GM03348 (cell line): ENCODE results near the gene CABCOCO1.
"Not testable (repeated sequence)": the region's sequence is repeated elsewhere in the genome, so short reads cannot be mapped to it uniquely, and the experiment has no call there.

Experiments
- DNase-seq: peaks from one replicate; pipeline ENCODE4 v3.0.0; 2012; ENCODE audit warnings: low spot score

The CABCOCO1 gene

GRCh38 chr10:61642676-61643075 lies 20.1 kb upstream of the CABCOCO1 start:
- DNase-seq = peak; percentile 47

DNA sequence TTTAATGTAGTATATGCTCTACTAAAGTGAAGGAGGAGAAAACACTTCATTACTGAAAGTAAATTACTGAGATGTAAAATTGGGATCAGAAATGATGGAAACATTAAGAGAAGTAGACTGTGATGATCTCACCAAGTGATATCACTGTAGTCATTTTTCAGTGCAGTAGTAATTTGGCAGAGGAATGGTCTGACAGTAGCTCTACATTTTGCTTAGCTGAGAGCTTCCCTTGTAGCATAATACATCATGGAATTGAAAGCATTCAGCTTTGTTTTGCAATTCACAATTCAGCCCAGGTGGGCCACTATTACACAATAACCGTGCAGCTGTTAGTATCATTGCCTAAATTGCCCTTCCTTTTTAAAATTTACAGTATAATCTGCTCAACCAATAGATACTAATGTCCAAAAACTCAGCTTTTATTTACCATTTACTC lies 19.4 kb upstream of the CABCOCO1 start:
- DNase-seq = peak; percentile 24

GRCh38 chr10:61653699-61654098 lies 9.0 kb upstream of the CABCOCO1 start:
- DNase-seq = no peak

GRCh38 chr10:61655335-61655851 lies 7.3 kb upstream of the CABCOCO1 start:
- no peak for DNase-seq

- DNase-seq = no peak
Measured at GRCh38 chr10:61663466-61663865, 737 bp downstream of the CABCOCO1 start.

- no peak for DNase-seq
Measured at GRCh38 chr10:61664985-61665384, 2.3 kb downstream of the CABCOCO1 start.

DNA sequence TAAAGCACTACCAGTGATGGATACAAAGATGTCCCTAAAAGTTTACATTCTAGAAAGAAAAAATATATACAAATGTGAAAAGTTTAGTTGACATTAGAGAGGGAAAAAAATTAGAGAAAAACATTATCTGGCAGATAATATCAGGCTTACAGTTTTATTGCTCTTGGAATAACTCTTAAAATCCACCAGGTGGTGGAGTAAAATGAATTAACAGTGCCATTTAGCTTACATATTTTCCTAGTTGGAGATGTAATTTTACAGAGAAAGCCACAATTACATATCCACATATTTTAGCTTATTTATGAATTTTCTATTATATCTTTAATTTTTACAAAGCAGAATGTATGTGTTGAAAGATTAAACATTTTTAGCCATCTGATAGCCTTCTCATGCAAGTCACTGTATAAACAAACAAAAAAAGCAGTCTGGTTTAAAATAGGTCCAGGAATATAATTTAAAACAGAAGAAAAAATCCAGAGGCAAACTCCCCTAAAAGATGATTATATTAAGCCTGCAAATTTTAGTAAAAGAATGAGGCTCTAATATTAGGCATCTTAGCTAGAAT lies 6.5 kb downstream of the CABCOCO1 start:
- no peak for DNase-seq

DNA sequence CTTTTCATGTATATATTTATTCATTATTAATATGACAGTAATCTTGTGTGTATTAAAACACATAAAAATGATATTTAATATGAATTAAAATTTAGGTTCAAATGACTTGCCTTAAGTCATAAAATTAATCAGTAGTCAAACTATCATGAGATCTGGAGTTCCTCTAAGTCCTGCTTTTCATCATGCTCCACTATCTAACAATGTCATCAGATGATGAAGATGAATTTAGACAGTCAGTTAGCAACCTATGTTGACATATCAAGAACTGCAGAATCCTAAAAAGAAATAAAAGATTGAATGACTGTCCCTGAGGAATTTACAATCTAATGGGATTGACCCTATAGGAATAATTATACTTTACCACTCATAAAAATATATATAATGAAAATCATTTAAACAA lies 7.1 kb downstream of the CABCOCO1 start:
- no peak for DNase-seq

- no peak for DNase-seq
Measured at GRCh38 chr10:61673360-61673759, 10.6 kb downstream of the CABCOCO1 start.

- DNase-seq = no peak
Measured at GRCh38 chr10:61682323-61682722, 19.6 kb downstream of the CABCOCO1 start.

GRCh38 chr10:61683319-61683718 lies 20.6 kb downstream of the CABCOCO1 start:
- DNase-seq = no peak

DNA sequence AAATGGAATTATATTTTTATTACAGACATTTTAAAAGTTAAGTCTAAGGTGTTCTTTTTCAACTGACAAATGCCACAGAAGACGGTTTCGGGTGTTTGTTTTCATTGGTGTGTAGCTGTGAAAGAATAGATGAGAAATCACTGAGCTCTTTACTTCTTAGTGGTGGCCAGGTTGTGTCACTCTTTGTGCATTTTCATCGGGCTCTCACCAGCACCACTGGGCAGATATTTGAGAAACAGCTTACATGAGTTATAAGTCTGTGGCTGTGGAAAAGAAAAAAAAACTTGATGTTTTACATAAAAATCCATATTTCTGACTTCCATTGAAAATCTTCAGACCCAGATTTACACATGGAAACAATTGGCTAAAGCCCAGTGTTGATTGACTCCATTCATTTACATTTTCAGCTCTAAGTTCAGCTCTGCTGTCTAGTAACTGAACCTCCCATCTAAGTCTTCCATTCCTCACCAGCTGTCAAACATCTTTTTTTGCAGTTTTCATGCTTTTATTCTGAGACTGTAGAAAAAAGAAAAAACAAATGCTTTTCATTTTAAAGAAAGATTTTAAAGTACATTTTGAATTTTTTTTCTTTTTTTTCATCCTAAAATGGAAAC lies 22.3 kb downstream of the CABCOCO1 start:
- no peak for DNase-seq

DNA sequence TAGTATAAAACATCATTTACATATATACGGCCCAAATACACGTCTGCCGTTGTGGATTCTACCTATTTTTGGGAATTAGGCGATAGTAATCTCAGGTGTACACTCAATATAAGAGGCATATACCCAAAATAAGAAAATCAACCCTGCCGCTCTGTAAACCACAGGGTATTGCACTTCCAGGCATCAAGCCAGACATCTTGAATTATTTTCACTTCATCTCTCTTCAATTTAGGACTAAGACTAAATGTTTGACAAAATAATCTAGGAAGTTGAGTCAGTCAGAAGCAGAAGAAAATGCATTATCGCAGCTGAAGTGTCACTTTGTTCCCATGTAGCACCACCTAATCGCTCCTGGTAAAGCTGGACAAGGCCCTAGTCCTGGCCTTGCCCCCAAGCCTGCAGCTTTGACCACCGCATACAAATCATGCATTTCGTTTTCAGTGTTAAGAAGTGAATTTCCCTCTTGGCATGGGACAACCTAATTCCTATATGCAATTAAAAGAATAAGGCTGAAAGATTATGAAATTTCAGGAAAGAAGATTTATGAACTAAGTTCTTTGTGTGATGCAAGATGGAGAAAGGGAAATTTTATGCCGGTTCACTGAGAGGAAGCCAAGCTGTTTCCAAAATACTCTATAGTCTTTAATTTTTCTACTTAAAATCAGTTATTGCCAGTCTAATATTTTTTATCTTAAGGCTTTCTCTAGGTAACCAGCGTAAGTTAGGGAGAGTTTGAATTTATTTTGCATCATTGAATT lies 26.0 kb downstream of the CABCOCO1 start:
- DNase-seq = no peak

- DNase-seq = not testable (repeated sequence)
Measured at GRCh38 chr10:61691667-61692066, 28.9 kb downstream of the CABCOCO1 start.

DNA sequence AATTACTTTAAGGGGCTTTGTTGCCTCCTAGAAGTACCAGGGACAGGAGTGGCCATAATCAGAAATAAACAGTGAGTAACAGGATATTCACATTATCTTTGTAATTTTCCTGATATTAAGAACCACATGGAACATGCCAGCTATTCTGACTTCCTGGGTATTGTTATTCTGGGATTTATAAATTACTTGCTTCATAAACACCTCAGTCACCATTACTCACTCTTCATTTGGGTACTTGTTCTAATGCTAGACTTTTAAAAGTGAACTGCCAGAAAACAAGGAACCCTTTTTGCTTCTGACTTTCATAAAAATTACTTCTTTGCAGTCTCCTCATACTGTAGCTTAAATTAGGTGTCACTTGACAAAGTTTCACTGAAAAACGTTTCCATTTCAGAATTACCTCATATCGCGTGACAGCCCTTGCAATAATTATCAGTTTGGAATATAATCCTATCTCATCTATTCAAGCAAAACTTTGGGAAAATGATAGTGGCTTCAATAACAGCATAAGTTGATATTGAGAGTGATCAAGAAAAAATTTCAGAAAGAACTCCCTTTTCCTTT lies 29.8 kb downstream of the CABCOCO1 start:
- no peak for DNase-seq

- DNase-seq = no peak
Measured at GRCh38 chr10:61698968-61699655, 36.4 kb downstream of the CABCOCO1 start.

- DNase-seq = peak; percentile 6
Measured at GRCh38 chr10:61701055-61701705, 38.5 kb downstream of the CABCOCO1 start.

GRCh38 chr10:61701706-61702105 lies 39.0 kb downstream of the CABCOCO1 start:
- DNase-seq = no peak

- no peak for DNase-seq
Measured at GRCh38 chr10:61702584-61702983, 39.9 kb downstream of the CABCOCO1 start.

DNA sequence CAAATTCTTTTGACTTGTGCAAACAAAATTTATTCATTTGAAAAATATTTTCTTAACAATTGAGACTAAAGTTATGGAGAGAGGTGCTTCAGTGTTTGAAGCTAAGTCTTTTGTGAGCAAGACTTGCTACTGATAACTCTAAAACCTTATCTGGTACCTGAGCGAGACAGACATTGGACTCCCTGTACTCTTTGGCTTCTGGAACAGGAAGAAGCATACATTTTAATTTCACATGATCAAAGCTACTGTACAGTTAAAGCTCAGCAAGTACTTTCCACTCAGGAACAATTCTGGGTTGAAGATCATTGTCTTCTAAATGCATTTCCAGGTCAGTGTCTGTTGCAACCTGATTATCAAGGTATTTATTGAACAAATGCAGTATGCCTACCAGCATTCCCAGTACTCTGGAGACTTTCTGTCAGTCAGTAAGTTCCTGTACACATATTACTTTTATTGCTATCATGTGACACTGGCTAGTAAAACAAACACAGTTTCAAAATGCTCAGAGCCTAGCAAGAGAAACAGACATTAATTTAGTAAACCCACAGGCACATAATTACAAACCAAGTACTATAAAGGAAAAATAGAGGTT lies 42.4 kb downstream of the CABCOCO1 start:
- no peak for DNase-seq

DNA sequence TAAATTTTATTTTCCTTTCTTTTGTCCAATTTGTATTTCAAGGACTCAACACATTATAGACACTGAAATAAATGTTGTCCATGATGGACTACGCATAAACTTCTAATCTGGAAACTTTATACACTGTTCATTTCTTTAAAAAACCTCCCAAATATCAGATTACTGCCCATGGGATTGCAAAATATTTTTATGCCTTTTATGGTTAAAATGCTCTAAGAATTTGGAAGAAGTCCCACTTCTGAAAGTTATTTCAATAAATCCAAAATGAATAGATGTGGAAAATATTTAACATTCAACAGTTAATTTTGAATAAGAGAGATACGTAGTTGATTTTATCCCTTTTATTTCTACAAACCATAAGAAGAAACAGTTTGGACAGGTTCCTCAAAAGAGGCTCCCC lies 46.1 kb downstream of the CABCOCO1 start:
- DNase-seq = no peak
